OCI-LY1 (cell line): Measurements from ENCODE around the gene UBR3.
"Not testable (repeated sequence)": the region's sequence is repeated elsewhere in the genome, so short reads cannot be mapped to it uniquely, and the experiment has no call there.

ENCODE experiments used
- H2AFZ ChIP-seq: fragments of 200-600 bp; sonication (generic), shearing (Covaris generic); 2 replicates; pipeline ENCODE4 v1.6.0; 2014; ENCODE audit warnings: antibody characterized with exemption, mild to moderate bottlenecking, low read length
- H3F3A ChIP-seq: fragments of 200-600 bp; sonication (generic), shearing (Covaris generic); 2 replicates; pipeline ENCODE4 v1.6.0; 2014; ENCODE audit warnings: mild to moderate bottlenecking, antibody characterized with exemption, low read length, moderate library complexity; ENCODE audit not compliant: insufficient read depth
- H3K27ac ChIP-seq: fragments of 200-600 bp; sonication (generic); 2 replicates; pipeline ENCODE4 v1.5.1; 2014; ENCODE audit warnings: low read length, mixed run types, mild to moderate bottlenecking, low read depth; ENCODE audit not compliant: poor library complexity, severe bottlenecking
- H3K27me3 ChIP-seq: fragments of 200-600 bp; sonication (generic); 2 replicates; pipeline ENCODE4 v1.6.0; 2014; ENCODE audit warnings: antibody characterized with exemption, mild to moderate bottlenecking, low read length, moderate library complexity; ENCODE audit not compliant: insufficient read depth
- H3K36me3 ChIP-seq: fragments of 200-600 bp; sonication (generic); 2 replicates; pipeline ENCODE4 v1.6.1; 2014; ENCODE audit warnings: mild to moderate bottlenecking, antibody characterized with exemption, low read length, moderate library complexity, mixed read lengths; ENCODE audit not compliant: insufficient read depth
- H3K4me1 ChIP-seq: fragments of 200-600 bp; sonication (generic); 2 replicates; pipeline ENCODE4 v1.5.1; 2014; ENCODE audit warnings: mild to moderate bottlenecking, low read length, moderate library complexity; ENCODE audit not compliant: insufficient read depth, severe bottlenecking
- H3K4me2 ChIP-seq: fragments of 200-600 bp; sonication (generic), shearing (Covaris generic); 2 replicates; pipeline ENCODE4 v1.6.1; 2014; ENCODE audit warnings: low read length
- H3K4me3 ChIP-seq: fragments of 200-600 bp; sonication (generic); 2 replicates; pipeline ENCODE4 v1.5.1; 2014; ENCODE audit warnings: low read length, low read depth, mild to moderate bottlenecking, mixed read lengths; ENCODE audit not compliant: poor library complexity, severe bottlenecking
- H3K79me2 ChIP-seq: fragments of 200-600 bp; shearing (Covaris generic); 2 replicates; pipeline ENCODE4 v1.6.1; 2016; ENCODE audit warnings: mixed run types, low read length, mixed read lengths; ENCODE audit not compliant: insufficient read depth
- H3K9ac ChIP-seq: fragments of 200-600 bp; sonication (generic), shearing (Covaris generic); 2 replicates; pipeline ENCODE4 v1.6.1; 2014; ENCODE audit warnings: mild to moderate bottlenecking, low read length, mixed read lengths
- H3K9me2 ChIP-seq: fragments of 200-600 bp; sonication (generic), shearing (Covaris generic); 2 replicates; pipeline ENCODE4 v1.6.1; 2014; ENCODE audit warnings: low read depth, mild to moderate bottlenecking, low read length, mixed read lengths
- H3K9me3 ChIP-seq: fragments of 200-600 bp; shearing (Covaris generic); 2 replicates; pipeline ENCODE4 v1.6.1; 2014; ENCODE audit warnings: low read length, mixed read lengths
- H4K20me1 ChIP-seq: fragments of 200-600 bp; sonication (generic), shearing (Covaris generic); 2 replicates; pipeline ENCODE4 v1.6.0; 2016; ENCODE audit warnings: mild to moderate bottlenecking, low read length; ENCODE audit not compliant: insufficient read depth
- CTCF ChIP-seq: fragments of 200-600 bp; sonication (generic), shearing (Covaris generic); IDR thresholded peaks from 2 replicates; pipeline ENCODE4 v1.5.1; 2017; ENCODE audit warnings: mild to moderate bottlenecking, antibody characterized with exemption, low read length, moderate library complexity, mixed read lengths
- EZH2 ChIP-seq: fragments of 200-600 bp; sonication (generic), shearing (Covaris generic); IDR thresholded peaks from 2 replicates; pipeline ENCODE4 v1.8.0; 2017; ENCODE audit warnings: borderline replicate concordance, mixed run types, mild to moderate bottlenecking, antibody characterized with exemption, low read length, moderate library complexity, mixed read lengths

UBR3 gene

GRCh38 chr2:169946546-169946945 lies 119.3 kb downstream of the UBR3 start:
- H3K9me2 ChIP-seq = no peaks in the 10 kb centered on the region
- no peaks in the 10 kb centered on the region for H3F3A ChIP-seq
- no peaks in the 10 kb centered on the region for H3K9me3 ChIP-seq
- H3K79me2 ChIP-seq = no peaks in the 10 kb centered on the region
- H3K27ac ChIP-seq = no peak overlapping the region
- no peak overlapping the region for H3K4me3 ChIP-seq
- H3K27me3 ChIP-seq = no peaks in the 10 kb centered on the region
- H3K4me2 ChIP-seq = no peak overlapping the region
- no peaks in the 10 kb centered on the region for H3K4me1 ChIP-seq
- H3K36me3 ChIP-seq = peaks cover 18% of the 10 kb centered on the region; the same call in 1 of the 2 replicates
- no peak overlapping the region for H3K9ac ChIP-seq
- TF ChIP-seq EZH2 (no peak), CTCF (no peak)
- no peak overlapping the region for H2AFZ ChIP-seq
- no peaks in the 10 kb centered on the region for H4K20me1 ChIP-seq

- no peak overlapping the region for H2AFZ ChIP-seq
- no peaks in the 10 kb centered on the region for H3F3A ChIP-seq
- no peak overlapping the region for H3K4me2 ChIP-seq
- H3K4me3 ChIP-seq = no peak overlapping the region
- H3K27ac ChIP-seq = no peak overlapping the region
- no peaks in the 10 kb centered on the region for H3K27me3 ChIP-seq
- TF ChIP-seq CTCF (no peak), EZH2 (no peak)
- H3K9me2 ChIP-seq = no peaks in the 10 kb centered on the region
- H3K79me2 ChIP-seq = no peaks in the 10 kb centered on the region
- no peaks in the 10 kb centered on the region for H3K9me3 ChIP-seq
- H4K20me1 ChIP-seq = no peaks in the 10 kb centered on the region
- H3K9ac ChIP-seq = no peak overlapping the region
- H3K4me1 ChIP-seq = no peaks in the 10 kb centered on the region
- H3K36me3 ChIP-seq = peaks cover 9% of the 10 kb centered on the region; the same call in 1 of the 2 replicates
These were observed 128.7 kb downstream of the UBR3 start for GRCh38 chr2:169955940-169956339.

- H3K9me3 ChIP-seq, H3K4me2 ChIP-seq, H3K79me2 ChIP-seq, H3K4me3 ChIP-seq, H3K9ac ChIP-seq, H3K9me2 ChIP-seq, H3K36me3 ChIP-seq, H4K20me1 ChIP-seq, H3F3A ChIP-seq, H2AFZ ChIP-seq, H3K27ac ChIP-seq, H3K4me1 ChIP-seq, H3K27me3 ChIP-seq: not testable (repeated sequence)
These were observed 130.0 kb downstream of the UBR3 start for GRCh38 chr2:169957219-169957618.

GRCh38 chr2:169961911-169962310 lies 134.7 kb downstream of the UBR3 start:
- Histone ChIP-seq H3K9me2 (no peaks in the 10 kb centered on the region), H3K9ac (no peak overlapping the region), H3K27ac (no peak overlapping the region), H3K27me3 (no peaks in the 10 kb centered on the region), H3F3A (no peaks in the 10 kb centered on the region), H4K20me1 (no peaks in the 10 kb centered on the region), H3K4me1 (no peaks in the 10 kb centered on the region), H2AFZ (no peak overlapping the region), H3K9me3 (no peaks in the 10 kb centered on the region), H3K36me3 (peaks cover 9% of the 10 kb centered on the region; the same call in 1 of the 2 replicates), H3K4me3 (no peak overlapping the region), H3K4me2 (no peak overlapping the region), H3K79me2 (no peaks in the 10 kb centered on the region)
- TF ChIP-seq CTCF (no peak), EZH2 (no peak)
